Suprapubic skin (tissue), 4 donors: ENCODE measurements around the gene TMEM89.

ENCODE experiments used
- EP300 ChIP-seq: sonication (generic); formaldehyde crosslinking; IDR thresholded peaks from one replicate; pipeline ENCODE4 v1.6.1; 2017; ENCODE audit warnings: antibody characterized with exemption
- POLR2A ChIP-seq, 2 donors: fragments of 450-650 bp; IDR thresholded peaks; one replicate each; pipeline ENCODE4 v1.6.1; 2017; ENCODE audit warnings: antibody characterized with exemption in 2 of 2, mild to moderate bottlenecking in 2 of 2, moderate library complexity in 2 of 2
- POLR2AphosphoS5 ChIP-seq, 3 donors: sonication (generic); formaldehyde crosslinking; IDR thresholded peaks; one replicate each; pipeline ENCODE4 v1.6.1; 2017; ENCODE audit warnings: antibody characterized with exemption in 3 of 3
- TF ChIP-seq, protein P1 (sequence below), 2 donors: fragments of 200-600 bp in 1 of 2; fragments of 450-650 bp in 1 of 2; sonication (generic) in 1 of 2; IDR thresholded peaks; one replicate each; pipeline ENCODE4 v1.5.1; 2016 to 2019; ENCODE audit warnings: antibody characterized with exemption in 2 of 2, mild to moderate bottlenecking in 1 of 2, moderate library complexity in 1 of 2

DNA sequence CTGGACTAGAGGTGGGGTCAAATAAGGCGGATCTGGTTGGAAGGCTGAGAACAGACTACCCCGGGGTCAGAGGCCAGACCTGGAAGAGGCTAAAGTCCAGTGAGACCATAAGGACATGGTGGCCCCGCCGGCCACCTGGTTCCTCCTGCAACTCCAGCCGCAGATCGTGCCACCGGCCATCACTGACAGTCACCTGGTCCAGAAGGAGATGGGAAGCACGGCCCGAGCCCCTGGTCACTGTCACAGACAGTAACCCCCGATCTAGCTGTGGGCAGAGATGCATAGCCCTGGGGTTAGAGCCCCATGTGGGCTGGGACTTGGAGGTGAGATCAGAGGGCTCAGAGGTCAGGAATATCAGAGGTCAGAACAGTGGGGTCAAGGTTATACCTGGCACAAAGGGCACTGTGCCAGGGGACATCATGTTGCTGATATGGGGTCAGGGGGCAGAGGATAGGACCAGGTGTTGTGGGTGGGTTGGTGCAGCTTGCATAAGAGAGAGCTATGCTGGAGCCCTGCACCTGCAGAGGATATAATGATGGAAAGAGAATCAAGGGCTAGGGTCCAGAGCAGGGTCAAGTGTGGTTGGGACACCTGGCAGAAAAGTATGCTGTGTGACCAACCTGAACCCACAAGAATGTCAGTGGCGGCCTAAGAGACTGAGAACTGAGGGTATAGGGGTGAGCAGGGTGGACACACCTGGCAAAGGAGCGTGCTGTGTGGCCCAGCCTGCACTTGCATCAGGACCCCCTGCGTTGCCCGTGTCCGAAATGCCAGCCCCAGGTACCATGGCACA lies 31.6 kb upstream of the TMEM89 start:
- TF ChIP-seq, protein P1, sequence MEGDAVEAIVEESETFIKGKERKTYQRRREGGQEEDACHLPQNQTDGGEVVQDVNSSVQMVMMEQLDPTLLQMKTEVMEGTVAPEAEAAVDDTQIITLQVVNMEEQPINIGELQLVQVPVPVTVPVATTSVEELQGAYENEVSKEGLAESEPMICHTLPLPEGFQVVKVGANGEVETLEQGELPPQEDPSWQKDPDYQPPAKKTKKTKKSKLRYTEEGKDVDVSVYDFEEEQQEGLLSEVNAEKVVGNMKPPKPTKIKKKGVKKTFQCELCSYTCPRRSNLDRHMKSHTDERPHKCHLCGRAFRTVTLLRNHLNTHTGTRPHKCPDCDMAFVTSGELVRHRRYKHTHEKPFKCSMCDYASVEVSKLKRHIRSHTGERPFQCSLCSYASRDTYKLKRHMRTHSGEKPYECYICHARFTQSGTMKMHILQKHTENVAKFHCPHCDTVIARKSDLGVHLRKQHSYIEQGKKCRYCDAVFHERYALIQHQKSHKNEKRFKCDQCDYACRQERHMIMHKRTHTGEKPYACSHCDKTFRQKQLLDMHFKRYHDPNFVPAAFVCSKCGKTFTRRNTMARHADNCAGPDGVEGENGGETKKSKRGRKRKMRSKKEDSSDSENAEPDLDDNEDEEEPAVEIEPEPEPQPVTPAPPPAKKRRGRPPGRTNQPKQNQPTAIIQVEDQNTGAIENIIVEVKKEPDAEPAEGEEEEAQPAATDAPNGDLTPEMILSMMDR (IDR thresholded peaks at IDR 0.05): no peak
- TF ChIP-seq POLR2A (IDR thresholded peaks at IDR 0.05) (no peak), POLR2AphosphoS5 (IDR thresholded peaks at IDR 0.05) (no peak), EP300 (no peak)
